Neutrophil (primary cell): ENCODE data around the gene SFT2D3.

Experiments used
- H3K27ac ChIP-seq: fragments of 200-600 bp; sonication (generic); 2 replicates; pipeline ENCODE4 v1.5.1; 2016; ENCODE audit warnings: mild to moderate bottlenecking, moderate library complexity
- H3K27me3 ChIP-seq: fragments of 200-600 bp; sonication (generic); 2 replicates; pipeline ENCODE4 v1.6.0; 2016; ENCODE audit warnings: mild to moderate bottlenecking
- H3K36me3 ChIP-seq: fragments of 200-600 bp; sonication (generic); 2 replicates; pipeline ENCODE4 v1.5.1; 2017
- H3K4me1 ChIP-seq, 2 experiments: fragments of 200-600 bp in 1 of 2; sonication (generic) in 1 of 2; 1 replicate in 1 of 2; 2 replicates in 1 of 2; pipeline versions ENCODE4 v1.5.1 to v1.6.1; 2013 to 2016; ENCODE audit warnings: low read depth in 1 of 2, low read length in 1 of 2, mild to moderate bottlenecking in 1 of 2, moderate library complexity in 1 of 2; ENCODE audit not compliant: control insufficient read depth in 1 of 2, insufficient read depth in 1 of 2
- H3K4me3 ChIP-seq, 2 experiments: fragments of 200-600 bp in 1 of 2; sonication (generic) in 1 of 2; 1 replicate in 1 of 2; 2 replicates in 1 of 2; pipeline ENCODE4 v1.5.1; 2013 to 2016; ENCODE audit warnings: low read depth in 1 of 2, low read length in 1 of 2, mild to moderate bottlenecking in 1 of 2, moderate library complexity in 1 of 2
- H3K9me3 ChIP-seq: fragments of 200-600 bp; sonication (generic); 2 replicates; pipeline ENCODE4 v1.5.1; 2016
- TF ChIP-seq, protein P1 (sequence below): fragments of 200-600 bp; sonication (generic); IDR thresholded peaks from 2 replicates; pipeline ENCODE4 v1.5.1; 2016; ENCODE audit warnings: antibody characterized with exemption

Gene SFT2D3

DNA sequence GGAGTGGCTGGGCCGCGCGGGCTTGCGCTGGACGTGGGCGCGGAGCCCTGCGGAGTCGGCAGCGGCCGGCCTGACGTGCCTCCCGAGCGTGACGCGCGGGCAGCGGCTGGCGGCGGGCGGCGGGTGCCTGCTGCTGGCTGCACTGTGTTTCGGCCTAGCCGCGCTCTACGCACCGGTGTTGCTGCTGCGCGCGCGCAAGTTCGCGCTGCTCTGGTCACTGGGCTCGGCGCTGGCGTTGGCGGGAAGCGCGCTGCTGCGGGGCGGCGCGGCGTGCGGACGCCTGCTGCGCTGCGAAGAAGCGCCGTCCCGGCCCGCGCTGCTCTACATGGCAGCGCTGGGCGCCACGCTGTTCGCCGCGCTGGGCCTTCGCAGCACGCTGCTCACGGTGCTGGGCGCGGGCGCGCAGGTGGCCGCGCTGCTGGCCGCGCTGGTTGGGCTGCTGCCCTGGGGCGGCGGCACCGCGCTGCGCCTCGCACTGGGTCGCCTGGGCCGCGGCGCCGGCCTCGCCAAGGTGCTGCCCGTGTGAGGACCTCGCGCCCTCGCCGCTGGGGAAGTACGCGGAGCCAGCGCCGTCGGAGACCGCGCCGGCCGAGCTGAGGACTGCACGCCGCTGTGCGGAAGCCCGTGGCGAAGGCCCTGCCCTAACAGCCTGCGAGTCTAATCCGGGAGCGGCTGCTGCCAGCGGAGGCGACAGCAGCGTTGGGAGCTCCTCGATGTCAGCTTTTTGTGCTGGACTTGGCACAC lies 526 bp downstream of the SFT2D3 start:
- Histone ChIP-seq H3K4me1 (peaks cover 28 to 30% of the 10 kb centered on the region in 2 experiments), H3K9me3 (no peaks in the 10 kb centered on the region), H3K36me3 (peaks cover 17% of the 10 kb centered on the region), H3K27me3 (no peaks in the 10 kb centered on the region), H3K4me3 (peak overlapping the region; percentile 61 to 84), H3K27ac (peak overlapping the region; percentile 97)
- TF ChIP-seq, protein P1, sequence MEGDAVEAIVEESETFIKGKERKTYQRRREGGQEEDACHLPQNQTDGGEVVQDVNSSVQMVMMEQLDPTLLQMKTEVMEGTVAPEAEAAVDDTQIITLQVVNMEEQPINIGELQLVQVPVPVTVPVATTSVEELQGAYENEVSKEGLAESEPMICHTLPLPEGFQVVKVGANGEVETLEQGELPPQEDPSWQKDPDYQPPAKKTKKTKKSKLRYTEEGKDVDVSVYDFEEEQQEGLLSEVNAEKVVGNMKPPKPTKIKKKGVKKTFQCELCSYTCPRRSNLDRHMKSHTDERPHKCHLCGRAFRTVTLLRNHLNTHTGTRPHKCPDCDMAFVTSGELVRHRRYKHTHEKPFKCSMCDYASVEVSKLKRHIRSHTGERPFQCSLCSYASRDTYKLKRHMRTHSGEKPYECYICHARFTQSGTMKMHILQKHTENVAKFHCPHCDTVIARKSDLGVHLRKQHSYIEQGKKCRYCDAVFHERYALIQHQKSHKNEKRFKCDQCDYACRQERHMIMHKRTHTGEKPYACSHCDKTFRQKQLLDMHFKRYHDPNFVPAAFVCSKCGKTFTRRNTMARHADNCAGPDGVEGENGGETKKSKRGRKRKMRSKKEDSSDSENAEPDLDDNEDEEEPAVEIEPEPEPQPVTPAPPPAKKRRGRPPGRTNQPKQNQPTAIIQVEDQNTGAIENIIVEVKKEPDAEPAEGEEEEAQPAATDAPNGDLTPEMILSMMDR: peak; percentile 82

DNA sequence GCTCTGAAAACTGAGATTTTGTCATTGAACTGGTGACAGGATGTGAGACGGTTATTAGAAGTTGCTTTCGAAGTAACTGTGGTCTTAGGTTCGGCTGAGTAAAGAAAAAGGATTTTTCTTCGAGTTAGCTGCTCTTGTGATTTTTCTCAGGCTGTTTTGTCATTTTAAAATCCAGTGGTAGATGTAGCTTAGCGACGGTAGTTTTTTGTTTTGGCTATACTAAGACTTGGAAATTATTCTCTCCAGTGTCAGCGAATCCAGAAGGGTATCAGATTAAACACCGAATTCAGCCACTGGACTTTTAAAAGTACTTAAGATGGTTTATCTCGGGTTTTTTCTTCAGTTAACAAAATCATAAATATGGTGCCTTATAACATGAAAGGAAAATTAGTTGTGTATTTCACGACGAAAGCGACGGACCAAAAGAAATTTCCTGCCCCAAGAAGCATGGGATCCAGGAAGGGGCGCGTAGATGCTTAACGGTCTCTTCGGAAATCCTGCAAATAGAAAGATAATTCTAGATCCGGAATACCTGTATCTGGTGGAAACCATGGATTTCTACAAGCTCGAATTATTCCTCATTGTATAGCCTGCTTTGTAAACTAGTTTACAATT lies 1.2 kb downstream of the SFT2D3 start:
- TF ChIP-seq, protein P1: no peak
- Histone ChIP-seq H3K27me3 (no peaks in the 10 kb centered on the region), H3K9me3 (no peaks in the 10 kb centered on the region), H3K36me3 (peaks cover 22% of the 10 kb centered on the region), H3K4me1 (peaks cover 28 to 30% of the 10 kb centered on the region in 2 experiments), H3K4me3 (peak overlapping the region; percentile 61 to 84), H3K27ac (peak overlapping the region; percentile 97)

DNA sequence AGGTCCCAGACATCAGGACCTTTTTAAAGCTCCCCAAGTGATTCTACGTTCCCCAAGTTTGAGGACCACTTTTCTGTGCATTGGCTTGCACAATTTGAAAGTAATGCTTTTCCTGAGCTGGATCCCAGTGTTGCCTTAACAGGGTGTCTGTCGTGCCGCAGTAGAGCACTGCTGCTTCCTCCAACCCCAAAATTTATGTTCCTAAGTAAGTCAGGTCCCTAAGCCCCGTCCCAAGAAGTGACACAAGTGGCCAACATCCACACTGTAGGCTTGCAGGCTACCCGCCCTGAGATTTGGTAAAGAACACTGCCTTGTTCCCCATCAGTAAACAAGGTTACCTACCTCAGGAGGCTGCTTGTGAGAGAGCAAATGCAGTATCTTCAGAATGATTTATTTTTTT lies 2.0 kb downstream of the SFT2D3 start:
- Histone ChIP-seq H3K9me3 (no peaks in the 10 kb centered on the region), H3K4me3 (no peak overlapping the region), H3K27ac (peak overlapping the region; percentile 16), H3K4me1 (peaks cover 28 to 30% of the 10 kb centered on the region in 2 experiments), H3K27me3 (no peaks in the 10 kb centered on the region), H3K36me3 (peaks cover 30% of the 10 kb centered on the region)
- TF ChIP-seq, protein P1: no peak

DNA sequence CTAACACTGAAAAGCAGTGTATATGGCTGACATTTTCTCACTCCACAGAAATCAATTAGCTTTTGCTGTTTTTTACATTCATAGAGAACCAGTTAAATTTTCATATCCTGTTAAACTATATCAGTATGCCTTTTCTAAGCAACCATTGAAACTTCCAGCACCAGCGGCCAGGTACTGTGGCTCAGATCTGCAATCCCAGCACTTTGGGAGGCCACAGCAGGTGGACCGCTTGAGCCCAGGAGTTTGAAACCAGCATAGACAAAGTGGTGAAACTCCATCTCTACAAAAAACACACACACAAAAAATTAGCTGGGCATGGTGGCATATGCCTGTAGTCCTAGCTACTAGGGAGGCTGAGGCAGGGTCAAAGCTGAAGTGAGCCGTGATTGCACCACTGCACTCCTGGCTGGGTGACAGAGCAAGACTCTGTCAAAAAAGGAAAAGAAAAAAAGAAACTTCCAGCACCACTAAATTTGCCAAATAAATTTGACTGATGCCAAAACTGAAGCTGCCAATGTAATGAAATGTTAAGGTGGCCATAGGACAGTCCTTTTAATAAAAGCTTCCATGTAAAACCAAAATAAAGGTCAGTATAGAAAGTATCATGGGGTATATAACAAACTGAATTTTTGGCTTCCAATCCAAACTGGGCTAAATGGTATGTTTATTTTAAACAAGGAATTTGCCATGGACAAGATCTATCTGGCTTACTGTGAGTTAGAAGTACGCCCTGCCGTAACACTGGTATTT lies 3.5 kb downstream of the SFT2D3 start:
- peaks cover 45% of the 10 kb centered on the region for H3K36me3 ChIP-seq
- H3K27ac ChIP-seq: no peak overlapping the region
- no peaks in the 10 kb centered on the region for H3K27me3 ChIP-seq
- H3K9me3 ChIP-seq: no peaks in the 10 kb centered on the region
- H3K4me3 ChIP-seq: no peak overlapping the region
- TF ChIP-seq, protein P1: no peak
- H3K4me1 ChIP-seq: peaks cover 28 to 30% of the 10 kb centered on the region in 2 experiments

DNA sequence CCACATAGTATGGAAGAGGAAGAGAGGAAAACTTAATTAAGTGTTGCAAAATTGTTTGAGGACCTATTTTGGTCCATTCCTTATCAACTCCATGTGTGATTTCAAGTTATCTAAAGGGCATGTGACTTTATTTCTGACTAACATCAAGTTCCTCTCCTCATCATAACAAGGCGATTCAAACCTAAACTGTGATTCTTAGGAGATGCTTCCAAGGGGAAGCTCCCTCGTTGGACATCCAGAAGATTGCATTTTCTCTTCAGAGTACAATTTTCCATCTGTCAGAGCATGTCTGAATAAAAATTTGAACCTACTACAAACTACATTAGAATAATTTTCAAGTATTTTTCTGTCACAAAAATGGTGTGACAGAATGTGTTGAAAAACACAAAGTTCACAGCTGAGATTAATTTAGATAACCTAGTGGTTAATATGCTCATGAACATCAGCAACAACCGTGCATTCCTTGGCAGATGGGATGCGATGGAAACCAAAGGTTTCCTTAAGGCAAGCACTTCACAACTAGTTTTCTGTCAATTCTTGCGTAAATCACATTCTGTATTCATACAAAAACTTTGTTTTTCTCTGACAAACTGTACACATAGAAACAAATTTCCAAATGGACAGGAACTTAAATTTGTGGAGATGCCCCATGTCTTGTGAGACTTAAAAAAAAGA lies 4.2 kb downstream of the SFT2D3 start:
- Histone ChIP-seq H3K27me3 (no peaks in the 10 kb centered on the region), H3K4me3 (no peak overlapping the region), H3K36me3 (peaks cover 53% of the 10 kb centered on the region), H3K27ac (no peak overlapping the region), H3K4me1 (peaks cover 25 to 28% of the 10 kb centered on the region in 2 experiments), H3K9me3 (no peaks in the 10 kb centered on the region)
- TF ChIP-seq, protein P1: no peak
